GM12878 (cell line): ENCODE measurements around the gene EPB41L4A. TPM values are rescaled to one million over a fixed set of nuclear protein-coding genes. Genes with fewer than 3 reads are reported as not detected.

Experiments
- ATAC-seq: fragments of 200-7000 bp; cut with Tn5 transposase; 3 replicates; pipeline ENCODE4 v1.9.1; 2020; ENCODE audit warnings: mild to moderate bottlenecking, moderate library complexity
- BruUV-seq: library from RNA; stranded (reverse); fragments of 400-500 nt; replicated peaks from 2 replicates; lab custom pipeline; 2021; lab: Mats Ljungman, UMichigan
- CTCF ChIA-PET: fragments of 300-600 bp; sonication (Branson Sonifier 250); formaldehyde crosslinking; extraction: SDS; loops from one replicate; lab custom pipeline; 2021; ENCODE audit warnings: inconsistent platforms; lab: Yijun Ruan, JAX
- POLR2A ChIA-PET: fragments of 350-600 bp; formaldehyde crosslinking; extraction: SDS; loops from one replicate; lab custom pipeline; 2021; ENCODE audit warnings: inconsistent platforms; lab: Charles Lee
- RAD21 ChIA-PET: fragments of 300-600 bp; sonication (Branson Sonifier 250); formaldehyde crosslinking; loops from one replicate; lab custom pipeline; 2023; ENCODE audit warnings: antibody characterized with exemption; ENCODE audit not compliant: unreplicated experiment; lab: Charles Lee
- SMC1A ChIA-PET: fragments of 300-600 bp; sonication (Branson Sonifier 250); formaldehyde crosslinking; loops from one replicate; lab custom pipeline; 2023; ENCODE audit not compliant: unreplicated experiment, uncharacterized antibody; lab: Charles Lee
- DNase-seq: peaks from one replicate; pipeline ENCODE4 v3.0.0-alpha.2; 2011; ENCODE audit warnings: low read depth, low spot score
- FAIRE-seq: peaks from 3 replicates; lab custom pipeline; 2011; peaks lifted over from hg19 to GRCh38; lab: Jason Lieb, UNC
- H2AFZ ChIP-seq: 2 replicates; pipeline ENCODE4 v1.6.0; 2011; ENCODE audit warnings: low read depth, low read length, control low read depth; ENCODE audit not compliant: control insufficient read depth
- H3K27ac ChIP-seq: 2 replicates; pipeline ENCODE4 v1.5.1; 2011; ENCODE audit warnings: control low read depth; ENCODE audit not compliant: control insufficient read depth, insufficient read depth
- H3K27me3 ChIP-seq, 2 experiments: replicated peaks in 1 of 2; 2 replicates each; pipeline versions ENCODE4 v1.6.0 to v1.6.1; 2011; ENCODE audit warnings: low read length in 1 of 2; ENCODE audit not compliant: control insufficient read depth in 2 of 2, insufficient read depth in 2 of 2
- H3K36me3 ChIP-seq, 2 experiments: 2 replicates each; pipeline ENCODE4 v1.5.1; 2011; ENCODE audit warnings: low read length in 1 of 2; ENCODE audit not compliant: control insufficient read depth in 2 of 2, insufficient read depth in 2 of 2
- H3K4me1 ChIP-seq: 2 replicates; pipeline ENCODE4 v1.6.1; 2011; ENCODE audit warnings: mild to moderate bottlenecking, low read length, moderate library complexity, mixed read lengths; ENCODE audit not compliant: control insufficient read depth, insufficient read depth
- H3K4me2 ChIP-seq: 2 replicates; pipeline ENCODE4 v1.6.0; 2011; ENCODE audit warnings: control low read depth; ENCODE audit not compliant: control insufficient read depth, insufficient read depth
- H3K4me3 ChIP-seq: fragments of 200-600 bp; sonication (generic); 2 replicates; pipeline ENCODE4 v1.5.1; 2016
- H3K79me2 ChIP-seq: 2 replicates; pipeline ENCODE4 v1.6.0; 2011; ENCODE audit warnings: low read length; ENCODE audit not compliant: control insufficient read depth, insufficient read depth
- H3K9ac ChIP-seq: 2 replicates; pipeline ENCODE4 v1.8.0; 2011; ENCODE audit warnings: low read length, control low read depth, mixed read lengths; ENCODE audit not compliant: control insufficient read depth, insufficient read depth
- H3K9me3 ChIP-seq: replicated peaks from 3 replicates; pipeline ENCODE4 v1.5.1; 2011; ENCODE audit warnings: mild to moderate bottlenecking, low read length; ENCODE audit not compliant: control insufficient read depth, insufficient read depth
- H4K20me1 ChIP-seq: 2 replicates; pipeline ENCODE4 v1.6.0; 2011; ENCODE audit not compliant: control insufficient read depth, insufficient read depth
- ASH2L ChIP-seq: fragments of 300-600, 200-600 bp; sonication (generic); IDR thresholded peaks from 2 replicates; pipeline ENCODE4 v1.6.1; 2017; ENCODE audit warnings: low read depth, mild to moderate bottlenecking, borderline replicate concordance
- CHD2 ChIP-seq: IDR thresholded peaks from 2 replicates; pipeline ENCODE4 v1.6.1; 2011; ENCODE audit warnings: low read depth, low read length, improper control_type of control experiment, borderline replicate concordance
- HDGF ChIP-seq: fragments of 450-650 bp; IDR thresholded peaks from 2 replicates; pipeline ENCODE4 v1.6.1; 2016; ENCODE audit warnings: antibody characterized with exemption
- MEF2A ChIP-seq: IDR thresholded peaks from 2 replicates; pipeline ENCODE4 v1.6.1; 2011; ENCODE audit warnings: low read depth, mild to moderate bottlenecking, low read length, moderate library complexity; ENCODE audit not compliant: insufficient read depth
- NR2F1 ChIP-seq: fragments of 450-650 bp; conservative IDR thresholded peaks from 2 replicates; pipeline ENCODE4 v1.6.1; 2017; ENCODE audit warnings: mild to moderate bottlenecking
- SIN3A ChIP-seq: IDR thresholded peaks from 2 replicates; pipeline ENCODE4 v1.6.1; 2012; ENCODE audit warnings: low read depth, low read length, improper control_type of control experiment
- SIX5 ChIP-seq: IDR thresholded peaks from 2 replicates; pipeline ENCODE4 v1.6.1; 2011; ENCODE audit warnings: mild to moderate bottlenecking, low read depth, low read length, moderate library complexity; ENCODE audit not compliant: severe bottlenecking
- SMARCA5 ChIP-seq: fragments of 450-650 bp; IDR thresholded peaks from 2 replicates; pipeline ENCODE4 v1.6.1; 2017; ENCODE audit warnings: mild to moderate bottlenecking
- ZNF207 ChIP-seq: fragments of 450-650 bp; IDR thresholded peaks from 2 replicates; pipeline ENCODE4 v1.6.1; 2014; ENCODE audit warnings: antibody characterized with exemption, mild to moderate bottlenecking, borderline replicate concordance
- ZNF274 ChIP-seq: IDR thresholded peaks from one replicate; pipeline ENCODE4 v1.8.0; 2011; ENCODE audit not compliant: insufficient read length, insufficient read depth
- ZSCAN29 ChIP-seq: fragments of 450-650 bp; IDR thresholded peaks from 2 replicates; pipeline ENCODE4 v1.6.1; 2017; ENCODE audit warnings: mild to moderate bottlenecking, moderate library complexity
- WGBS: methylation state at CpG from one replicate; pipeline ENCODE4 v1.1.6; 2016; ENCODE audit warnings: low lambda C conversion rate; ENCODE audit not compliant: insufficient replicate concordance, insufficient coverage; ENCODE audit errors: missing lambda C conversion rate; 5-methylcytosine and 5-hydroxymethylcytosine counted together
- in situ Hi-C: fragments of 300-500 bp; cut with MboI; formaldehyde crosslinking; loops from 9 replicates; pipeline ENCODE4 v1.14.3; 2018; ENCODE audit warnings: mixed read lengths
- intact Hi-C: fragments of 100-400 bp; cut with micrococcal nuclease; formaldehyde crosslinking; loops from one replicate; pipeline ENCODE4 v1.14.2; 2022; ENCODE audit not compliant: unreplicated experiment
- polyA plus RNA-seq, 11 experiments: library from polyadenylated mRNA; depleted of rRNA in 4 of 11; unstranded in 6 of 11; stranded (reverse) in 5 of 11; fragments of >200 nt; fragmentation: Nextera tagmentation in 4 of 11; fragmentation: Illumina TruSeq in 1 of 11; extraction: Ambion mirVana in 4 of 11; extraction: Trizol in 1 of 11; gene quantifications; 1 replicate in 1 of 11; 2 replicates in 10 of 11; pipeline versions ENCODE4 v1.2.1 to v1.2.3, GENCODE V29; 2011 to 2016; ENCODE audit warnings: inconsistent platforms in 2 of 11, missing spikeins in 2 of 11, low read depth in 1 of 11
- total RNA-seq, 4 experiments: library from RNA; depleted of rRNA in 3 of 4; stranded (reverse); fragments of >200 nt in 3 of 4; fragmentation: Illumina TruSeq in 1 of 4; extraction: Trizol in 1 of 4; gene quantifications; 2 replicates each; pipeline versions ENCODE4 v1.2.1 to v1.2.3, GENCODE V29; 2013 to 2021
- TF ChIP-seq, protein P1 (sequence below): fragments of 450-650 bp; conservative IDR thresholded peaks from 2 replicates; pipeline ENCODE4 v1.6.1; 2017; ENCODE audit warnings: mild to moderate bottlenecking, moderate library complexity
- TF ChIP-seq, protein P2 (sequence below): fragments of 450-650 bp; formaldehyde crosslinking; IDR thresholded peaks from 2 replicates; pipeline ENCODE4 v1.4.0; 2022; ENCODE audit warnings: mild to moderate bottlenecking, moderate library complexity
- TF ChIP-seq, protein P3 (sequence below): IDR thresholded peaks from 2 replicates; pipeline ENCODE4 v1.6.1; 2011; ENCODE audit warnings: low read depth, mild to moderate bottlenecking, low read length, moderate library complexity, borderline replicate concordance; ENCODE audit errors: extremely low read depth

EPB41L4A gene
- total and polyA plus RNA-seq, 10 of the 15 experiments (the other 5 are each of a cell fraction or from before 2014, with no cell fraction given): 0.10 to 0.67 (median 0.30) TPM

DNA sequence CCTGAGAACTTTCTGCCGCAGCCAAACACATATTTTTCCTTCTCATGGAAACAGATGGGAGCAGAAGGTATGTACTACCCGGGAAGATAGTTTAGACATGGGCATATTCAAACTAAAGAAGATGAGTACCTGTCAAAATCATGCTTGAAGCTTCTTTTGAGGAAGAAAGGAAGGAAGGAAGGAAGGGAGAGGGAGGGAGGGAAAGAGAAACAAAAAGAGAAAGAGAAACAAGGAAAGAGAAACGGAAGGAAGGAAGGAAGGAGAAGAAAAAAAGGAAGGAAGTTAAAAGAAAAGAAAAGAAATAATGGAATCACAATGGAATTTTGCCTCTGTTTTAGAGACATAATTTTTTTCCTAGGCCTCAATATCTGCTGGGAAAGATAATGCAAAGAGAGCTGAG is 34.6 kb downstream of the EPB41L4A start (continued):
- TF ChIP-seq, protein P1, sequence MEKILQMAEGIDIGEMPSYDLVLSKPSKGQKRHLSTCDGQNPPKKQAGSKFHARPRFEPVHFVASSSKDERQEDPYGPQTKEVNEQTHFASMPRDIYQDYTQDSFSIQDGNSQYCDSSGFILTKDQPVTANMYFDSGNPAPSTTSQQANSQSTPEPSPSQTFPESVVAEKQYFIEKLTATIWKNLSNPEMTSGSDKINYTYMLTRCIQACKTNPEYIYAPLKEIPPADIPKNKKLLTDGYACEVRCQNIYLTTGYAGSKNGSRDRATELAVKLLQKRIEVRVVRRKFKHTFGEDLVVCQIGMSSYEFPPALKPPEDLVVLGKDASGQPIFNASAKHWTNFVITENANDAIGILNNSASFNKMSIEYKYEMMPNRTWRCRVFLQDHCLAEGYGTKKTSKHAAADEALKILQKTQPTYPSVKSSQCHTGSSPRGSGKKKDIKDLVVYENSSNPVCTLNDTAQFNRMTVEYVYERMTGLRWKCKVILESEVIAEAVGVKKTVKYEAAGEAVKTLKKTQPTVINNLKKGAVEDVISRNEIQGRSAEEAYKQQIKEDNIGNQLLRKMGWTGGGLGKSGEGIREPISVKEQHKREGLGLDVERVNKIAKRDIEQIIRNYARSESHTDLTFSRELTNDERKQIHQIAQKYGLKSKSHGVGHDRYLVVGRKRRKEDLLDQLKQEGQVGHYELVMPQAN: no peak
- TF ChIP-seq SIX5 (no peak), MEF2A (no peak), HDGF (no peak)
- TF ChIP-seq, all 136 proteins: peak for 0

DNA sequence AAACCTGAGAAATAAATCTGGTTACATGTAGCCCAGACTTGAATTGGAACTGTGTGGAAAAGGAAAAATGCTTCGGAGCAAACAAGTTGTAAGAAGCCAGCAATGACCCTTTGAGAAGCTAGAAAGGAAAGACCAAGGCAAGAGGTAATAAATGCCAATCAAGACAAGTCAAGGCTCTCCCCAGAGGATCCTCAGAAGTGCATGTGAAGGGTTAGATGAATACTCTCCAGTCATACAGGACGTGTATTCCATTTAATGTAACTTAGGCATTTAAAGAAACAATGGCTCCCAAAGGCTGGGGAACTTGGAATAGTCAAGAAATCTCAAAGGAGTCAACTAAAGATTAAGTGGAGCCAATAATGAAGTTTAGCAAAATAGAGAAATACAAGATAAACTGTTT is 36.2 kb downstream of the EPB41L4A start:
- ChIA-PET POLR2A (no interaction called here), CTCF (interaction anchor here (1.1 to 1.5 kb wide), 3 partner anchors 8 to 13 kb away, joined by 3 to 4 read pairs (median 3); no protein-coding TSS in a partner anchor), RAD21 (no interaction called here), SMC1A (interaction anchor here (0.7 to 1.3 kb wide), 3 partner anchors 30 to 112 kb away, joined by 3 read pairs; no protein-coding TSS in a partner anchor)
- intact Hi-C loops: no loop called here
- no peaks in the 10 kb centered on the region for H3K79me2 ChIP-seq
- WGBS: 13% methylated on average over 2 of the region's 2 CpGs
- no peak overlapping the region for H3K4me3 ChIP-seq
- H3K9me3 ChIP-seq: no peaks in the 10 kb centered on the region
- H3K36me3 ChIP-seq: no peaks in the 10 kb centered on the region
- in situ Hi-C loops: no loop called here
- no peak overlapping the region for H2AFZ ChIP-seq
- H3K27me3 ChIP-seq: peaks cover 0 to 3% of the 10 kb centered on the region in 2 experiments; a peak in 2 of 4 replicates
- no peak overlapping the region for H3K4me2 ChIP-seq
- TF ChIP-seq NR2F1 (no peak), ZNF207 (no peak), CHD2 (no peak), SMARCA5 (no peak), ASH2L (no peak), ZSCAN29 (no peak), SIN3A (no peak), ZNF274 (no peak)
- TF ChIP-seq, protein P2, sequence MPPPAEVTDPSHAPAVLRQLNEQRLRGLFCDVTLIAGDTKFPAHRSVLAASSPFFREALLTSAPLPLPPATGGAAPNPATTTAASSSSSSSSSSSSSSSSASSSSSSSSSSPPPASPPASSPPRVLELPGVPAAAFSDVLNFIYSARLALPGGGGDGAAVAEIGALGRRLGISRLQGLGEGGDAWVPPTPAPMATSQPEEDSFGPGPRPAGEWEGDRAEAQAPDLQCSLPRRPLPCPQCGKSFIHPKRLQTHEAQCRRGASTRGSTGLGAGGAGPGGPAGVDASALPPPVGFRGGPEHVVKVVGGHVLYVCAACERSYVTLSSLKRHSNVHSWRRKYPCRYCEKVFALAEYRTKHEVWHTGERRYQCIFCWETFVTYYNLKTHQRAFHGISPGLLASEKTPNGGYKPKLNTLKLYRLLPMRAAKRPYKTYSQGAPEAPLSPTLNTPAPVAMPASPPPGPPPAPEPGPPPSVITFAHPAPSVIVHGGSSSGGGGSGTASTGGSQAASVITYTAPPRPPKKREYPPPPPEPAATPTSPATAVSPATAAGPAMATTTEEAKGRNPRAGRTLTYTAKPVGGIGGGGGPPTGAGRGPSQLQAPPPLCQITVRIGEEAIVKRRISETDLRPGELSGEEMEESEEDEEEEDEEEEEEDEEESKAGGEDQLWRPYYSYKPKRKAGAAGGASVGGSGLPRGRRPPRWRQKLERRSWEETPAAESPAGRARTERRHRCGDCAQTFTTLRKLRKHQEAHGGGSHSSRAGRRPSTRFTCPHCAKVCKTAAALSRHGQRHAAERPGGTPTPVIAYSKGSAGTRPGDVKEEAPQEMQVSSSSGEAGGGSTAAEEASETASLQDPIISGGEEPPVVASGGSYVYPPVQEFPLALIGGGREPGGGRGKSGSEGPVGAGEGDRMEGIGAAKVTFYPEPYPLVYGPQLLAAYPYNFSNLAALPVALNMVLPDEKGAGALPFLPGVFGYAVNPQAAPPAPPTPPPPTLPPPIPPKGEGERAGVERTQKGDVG: no peak
- TF ChIP-seq, protein P3, sequence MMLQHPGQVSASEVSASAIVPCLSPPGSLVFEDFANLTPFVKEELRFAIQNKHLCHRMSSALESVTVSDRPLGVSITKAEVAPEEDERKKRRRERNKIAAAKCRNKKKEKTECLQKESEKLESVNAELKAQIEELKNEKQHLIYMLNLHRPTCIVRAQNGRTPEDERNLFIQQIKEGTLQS: no peak
- H3K27ac ChIP-seq: no peak overlapping the region
- H3K4me1 ChIP-seq: no peaks in the 10 kb centered on the region
- H4K20me1 ChIP-seq: no peaks in the 10 kb centered on the region
- DNase-seq (no peak), FAIRE-seq (no peak), ATAC-seq (no peak)
- BruUV-seq: no TSS peak
- H3K9ac ChIP-seq: no peak overlapping the region
